ENCODE results near the gene MRPL4. TPM values are rescaled to one million over a fixed set of nuclear protein-coding genes. Genes with fewer than 3 reads are reported as not detected.

Gene MRPL4
- total and polyA plus RNA-seq, 2 of the 13 experiments (the other 11 are each of a cell fraction or from before 2014, with no cell fraction given): 40.6 to 42.5 TPM

- TF ChIP-seq ZNF24 (IDR thresholded peaks at IDR 0.05): peak; percentile 90
- no peak for TF ChIP-seq PTBP1 (IDR thresholded peaks at IDR 0.05; ENCODE audit: low read depth, low read length, poor library complexity, severe bottlenecking)
- 0 out of 2 replicates have a peak, but pooled peaks have one; percentile 12 for TF ChIP-seq ZNF570 (CRISPR knock-in tag; IDR thresholded peaks at IDR 0.05; ENCODE audit: borderline replicate concordance)
- peak; percentile 69 for TF ChIP-seq ZNF709 (CRISPR knock-in tag; IDR thresholded peaks at IDR 0.05)
- peak; percentile 70; the same call in 1 of the 2 replicates for TF ChIP-seq TIGD3 (CRISPR knock-in tag; IDR thresholded peaks at IDR 0.05; ENCODE audit: borderline replicate concordance)
- TF ChIP-seq, protein P1, sequence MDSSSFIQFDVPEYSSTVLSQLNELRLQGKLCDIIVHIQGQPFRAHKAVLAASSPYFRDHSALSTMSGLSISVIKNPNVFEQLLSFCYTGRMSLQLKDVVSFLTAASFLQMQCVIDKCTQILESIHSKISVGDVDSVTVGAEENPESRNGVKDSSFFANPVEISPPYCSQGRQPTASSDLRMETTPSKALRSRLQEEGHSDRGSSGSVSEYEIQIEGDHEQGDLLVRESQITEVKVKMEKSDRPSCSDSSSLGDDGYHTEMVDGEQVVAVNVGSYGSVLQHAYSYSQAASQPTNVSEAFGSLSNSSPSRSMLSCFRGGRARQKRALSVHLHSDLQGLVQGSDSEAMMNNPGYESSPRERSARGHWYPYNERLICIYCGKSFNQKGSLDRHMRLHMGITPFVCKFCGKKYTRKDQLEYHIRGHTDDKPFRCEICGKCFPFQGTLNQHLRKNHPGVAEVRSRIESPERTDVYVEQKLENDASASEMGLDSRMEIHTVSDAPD (CRISPR knock-in tag; IDR thresholded peaks at IDR 0.05): no peak; the same call in 1 of the 2 replicates
- TF ChIP-seq ZNF749 (CRISPR knock-in tag; IDR thresholded peaks at IDR 0.05; ENCODE audit: borderline replicate concordance): peak; percentile 60; the same call in 1 of the 2 replicates
- TF ChIP-seq ZNF138 (CRISPR knock-in tag; IDR thresholded peaks at IDR 0.05; ENCODE audit: low read depth): peak; percentile 85
- peak; percentile 30; the same call in 1 of the 2 replicates for TF ChIP-seq JUNB (CRISPR knock-in tag; IDR thresholded peaks at IDR 0.05; ENCODE audit: borderline replicate concordance)
- TF ChIP-seq, protein P2, sequence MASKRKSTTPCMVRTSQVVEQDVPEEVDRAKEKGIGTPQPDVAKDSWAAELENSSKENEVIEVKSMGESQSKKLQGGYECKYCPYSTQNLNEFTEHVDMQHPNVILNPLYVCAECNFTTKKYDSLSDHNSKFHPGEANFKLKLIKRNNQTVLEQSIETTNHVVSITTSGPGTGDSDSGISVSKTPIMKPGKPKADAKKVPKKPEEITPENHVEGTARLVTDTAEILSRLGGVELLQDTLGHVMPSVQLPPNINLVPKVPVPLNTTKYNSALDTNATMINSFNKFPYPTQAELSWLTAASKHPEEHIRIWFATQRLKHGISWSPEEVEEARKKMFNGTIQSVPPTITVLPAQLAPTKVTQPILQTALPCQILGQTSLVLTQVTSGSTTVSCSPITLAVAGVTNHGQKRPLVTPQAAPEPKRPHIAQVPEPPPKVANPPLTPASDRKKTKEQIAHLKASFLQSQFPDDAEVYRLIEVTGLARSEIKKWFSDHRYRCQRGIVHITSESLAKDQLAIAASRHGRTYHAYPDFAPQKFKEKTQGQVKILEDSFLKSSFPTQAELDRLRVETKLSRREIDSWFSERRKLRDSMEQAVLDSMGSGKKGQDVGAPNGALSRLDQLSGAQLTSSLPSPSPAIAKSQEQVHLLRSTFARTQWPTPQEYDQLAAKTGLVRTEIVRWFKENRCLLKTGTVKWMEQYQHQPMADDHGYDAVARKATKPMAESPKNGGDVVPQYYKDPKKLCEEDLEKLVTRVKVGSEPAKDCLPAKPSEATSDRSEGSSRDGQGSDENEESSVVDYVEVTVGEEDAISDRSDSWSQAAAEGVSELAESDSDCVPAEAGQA (IDR thresholded peaks at IDR 0.05; ENCODE audit: low read depth): no peak; the same call in 1 of the 2 replicates
- TF ChIP-seq, protein P2 (CRISPR knock-in tag; IDR thresholded peaks at IDR 0.05; ENCODE audit: borderline replicate concordance): no peak
Observed at GRCh38 chr19:10270616-10271394, 18.8 kb downstream of the MRPL4 start, which contains the start of gene ICAM1 (continued).

Data from HepG2 (cell line).